Uterus (tissue), 2 donors: ENCODE measurements around the gene MAP2K7.

Source experiments
- POLR2A ChIP-seq, 2 donors: fragments of 450-650 bp; IDR thresholded peaks; one replicate each; pipeline ENCODE4 v1.6.1; 2016; ENCODE audit warnings: antibody characterized with exemption in 2 of 2, mild to moderate bottlenecking in 1 of 2, moderate library complexity in 1 of 2
- TF ChIP-seq, protein P1 (sequence below), 4 experiments: fragments of 200-600 bp in 2 of 4; fragments of 450-650 bp in 2 of 4; sonication (generic) in 2 of 4; IDR thresholded peaks; one replicate each; pipeline ENCODE4 v1.5.1; 2016 to 2019; ENCODE audit warnings: antibody characterized with exemption in 4 of 4, mild to moderate bottlenecking in 2 of 4, moderate library complexity in 1 of 4

- TF ChIP-seq, protein P1, sequence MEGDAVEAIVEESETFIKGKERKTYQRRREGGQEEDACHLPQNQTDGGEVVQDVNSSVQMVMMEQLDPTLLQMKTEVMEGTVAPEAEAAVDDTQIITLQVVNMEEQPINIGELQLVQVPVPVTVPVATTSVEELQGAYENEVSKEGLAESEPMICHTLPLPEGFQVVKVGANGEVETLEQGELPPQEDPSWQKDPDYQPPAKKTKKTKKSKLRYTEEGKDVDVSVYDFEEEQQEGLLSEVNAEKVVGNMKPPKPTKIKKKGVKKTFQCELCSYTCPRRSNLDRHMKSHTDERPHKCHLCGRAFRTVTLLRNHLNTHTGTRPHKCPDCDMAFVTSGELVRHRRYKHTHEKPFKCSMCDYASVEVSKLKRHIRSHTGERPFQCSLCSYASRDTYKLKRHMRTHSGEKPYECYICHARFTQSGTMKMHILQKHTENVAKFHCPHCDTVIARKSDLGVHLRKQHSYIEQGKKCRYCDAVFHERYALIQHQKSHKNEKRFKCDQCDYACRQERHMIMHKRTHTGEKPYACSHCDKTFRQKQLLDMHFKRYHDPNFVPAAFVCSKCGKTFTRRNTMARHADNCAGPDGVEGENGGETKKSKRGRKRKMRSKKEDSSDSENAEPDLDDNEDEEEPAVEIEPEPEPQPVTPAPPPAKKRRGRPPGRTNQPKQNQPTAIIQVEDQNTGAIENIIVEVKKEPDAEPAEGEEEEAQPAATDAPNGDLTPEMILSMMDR (IDR thresholded peaks at IDR 0.05): no peak
- no peak for TF ChIP-seq POLR2A (IDR thresholded peaks at IDR 0.05)
Observed at GRCh38 chr19:7932930-7933300, 29.2 kb downstream of the MAP2K7 start.
